NCI-H1092 (cell line): Measurements from ENCODE around the gene ORC1.

Experiments used
- DNase-seq: peaks from one replicate; lab custom pipeline; 2025; lab: John Stamatoyannopoulos, UW

Gene ORC1

DNA sequence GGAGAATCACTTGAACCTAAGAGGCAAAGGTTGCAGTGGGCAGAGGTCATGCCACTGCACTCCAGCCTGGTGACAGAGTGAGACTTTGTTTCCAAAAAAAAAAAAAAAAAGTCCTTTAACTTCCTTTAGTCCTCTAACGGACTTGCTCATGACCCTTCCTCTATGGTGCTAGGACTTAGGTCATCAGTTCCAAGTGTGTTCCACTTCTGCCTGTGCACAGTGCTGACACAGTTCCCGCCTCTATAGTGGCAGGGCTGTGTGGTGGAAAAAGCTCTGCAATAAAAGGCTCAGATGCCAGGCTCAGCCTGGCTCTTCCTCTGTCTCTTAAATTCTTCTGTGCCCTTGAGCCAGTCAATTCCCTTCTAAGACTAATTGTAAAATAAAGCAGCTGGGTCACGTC, 60.2 kb downstream of the ORC1 start:
- DNase-seq = no peak

DNA sequence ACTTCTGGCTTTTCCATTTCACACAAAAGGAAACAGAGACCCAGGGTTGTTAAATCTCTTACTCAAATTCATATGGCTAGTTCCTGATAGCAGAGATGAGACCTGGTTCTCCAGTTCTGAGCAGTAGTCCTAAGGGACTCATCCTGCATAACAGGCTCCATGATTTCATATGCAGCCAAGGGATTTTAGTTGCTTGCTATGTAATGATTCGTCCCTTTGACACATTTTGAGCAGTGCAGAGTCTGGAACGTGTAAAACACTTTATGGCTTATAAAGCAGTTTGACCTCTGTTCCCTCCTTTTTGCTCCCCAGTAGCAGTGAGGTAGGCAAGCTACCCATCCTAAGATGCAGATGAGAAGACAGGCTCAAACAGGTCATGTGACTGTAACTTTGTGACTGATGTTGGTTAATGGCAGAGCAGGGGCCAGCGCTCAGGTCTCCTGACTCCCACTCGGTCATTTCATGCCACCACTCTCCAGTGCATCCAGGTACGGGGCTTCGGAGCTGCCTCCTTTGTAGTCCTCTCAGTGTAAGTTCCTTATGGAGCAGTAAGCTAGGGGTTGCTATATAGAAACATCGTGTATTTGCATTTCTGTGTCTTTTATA, 62.5 kb downstream of the ORC1 start:
- DNase-seq = no peak

DNA sequence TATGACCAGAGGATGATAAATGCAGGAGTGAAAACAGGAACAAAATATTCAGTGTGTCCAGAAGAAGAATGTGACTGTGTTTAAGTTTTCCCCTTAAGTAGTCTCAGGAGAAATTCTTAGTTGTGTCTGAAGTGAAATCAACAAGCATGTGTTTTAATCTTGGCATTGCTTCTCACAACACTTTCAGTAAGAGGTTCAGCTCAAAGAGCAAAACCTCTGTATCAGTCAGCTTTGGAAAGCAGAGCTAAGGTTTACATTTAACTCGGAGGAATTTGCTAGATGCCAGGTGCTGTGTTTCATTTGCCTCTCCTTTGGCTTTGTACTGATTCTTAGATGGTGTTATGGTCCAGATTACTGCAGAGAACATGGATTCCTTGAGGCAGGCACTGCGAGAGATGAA, 66.8 kb downstream of the ORC1 start:
- DNase-seq = no peak

GRCh38 chr1:52334906-52335528, 69.2 kb downstream of the ORC1 start:
- DNase-seq = no peak

GRCh38 chr1:52332411-52332810, 71.8 kb downstream of the ORC1 start:
- DNase-seq = no peak

DNA sequence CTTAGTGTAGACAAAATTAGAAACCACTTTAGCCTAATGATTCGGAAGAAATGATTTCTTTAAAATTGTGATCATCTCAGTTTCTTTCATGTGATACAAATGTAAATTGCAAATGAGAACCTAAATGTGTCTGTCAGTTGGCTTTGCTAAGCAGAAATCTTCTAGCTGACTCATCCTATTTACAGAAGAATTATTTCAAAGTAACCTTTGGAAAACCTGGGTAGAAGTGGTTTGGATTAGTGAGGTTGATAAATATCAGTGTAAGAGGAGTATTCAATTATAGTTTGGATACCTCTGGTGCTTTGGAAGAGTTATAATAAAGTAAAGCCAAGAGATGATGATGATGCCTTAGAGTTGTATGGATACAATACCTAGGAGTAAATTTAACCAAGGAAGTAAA, 75.6 kb downstream of the ORC1 start:
- no peak for DNase-seq

DNA sequence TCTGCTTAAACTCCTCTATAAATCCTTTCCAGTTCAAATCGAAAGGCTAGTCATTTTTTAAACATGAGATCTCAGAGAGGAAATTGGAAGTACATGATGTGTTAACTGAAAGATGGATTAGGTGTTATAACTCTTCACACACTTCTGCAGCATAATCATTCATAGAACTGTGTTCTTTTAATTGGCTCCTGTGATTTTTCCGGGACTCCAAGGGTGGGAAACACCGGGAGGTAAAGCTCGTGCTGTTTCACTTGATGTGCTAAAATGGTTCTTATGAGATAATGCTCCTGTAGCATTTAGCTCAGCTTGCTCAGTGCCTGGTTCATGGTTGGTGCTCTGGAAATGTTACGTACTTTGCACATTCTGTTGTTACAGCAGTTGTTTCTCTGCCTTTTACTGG, 78.4 kb downstream of the ORC1 start:
- no peak for DNase-seq

DNA sequence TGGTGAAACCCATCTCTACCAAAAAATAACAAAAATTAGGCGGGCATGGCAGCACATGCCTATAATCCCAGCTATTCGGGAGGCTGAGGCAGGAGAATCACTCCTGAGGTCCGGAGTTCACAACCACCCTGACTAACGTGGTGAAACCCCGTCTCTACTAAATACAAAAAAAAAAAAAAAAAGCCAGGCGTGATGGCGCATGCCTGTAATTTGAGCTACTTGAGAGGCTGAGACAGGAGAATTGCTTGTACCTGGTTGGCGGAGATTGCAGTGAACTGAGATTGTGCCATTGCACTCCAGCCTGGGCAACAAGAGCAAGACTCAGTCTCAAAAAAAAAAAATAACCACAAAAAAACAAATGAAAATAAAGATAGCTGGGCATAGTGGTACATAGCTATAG, 80.5 kb downstream of the ORC1 start:
- DNase-seq = no peak
